Psoas muscle (tissue), 8 donors: ENCODE results near the gene LNX1. TPM values are rescaled to one million over a fixed set of nuclear protein-coding genes. Genes with fewer than 3 reads are reported as not detected.

Source experiments
- ATAC-seq, 4 donors: fragments of 200-7000 bp; cut with Tn5 transposase; one replicate each; pipeline ENCODE4 v1.9.1; 2020; ENCODE audit warnings: moderate library complexity in 3 of 4, mild to moderate bottlenecking in 2 of 4
- DNase-seq, 2 donors: peaks; one replicate each; pipeline ENCODE4 v3.0.0-alpha.2; 2020
- H3K27ac ChIP-seq: fragments of 200-600 bp; one replicate; pipeline ENCODE4 v1.8.0; 2022
- H3K27me3 ChIP-seq, 3 donors: fragments of 200-600 bp in 1 of 3; one replicate each; pipeline versions ENCODE4 v1.6.1 to v1.8.0; 2013 to 2022; ENCODE audit warnings: low read length in 2 of 3, mild to moderate bottlenecking in 2 of 3, moderate library complexity in 1 of 3; ENCODE audit not compliant: insufficient read depth in 3 of 3
- H3K36me3 ChIP-seq, 2 donors: fragments of 200-600 bp in 1 of 2; one replicate each; pipeline versions ENCODE4 v1.6.1 to v1.8.0; 2013 to 2022; ENCODE audit warnings: low read depth in 1 of 2, mild to moderate bottlenecking in 1 of 2, moderate library complexity in 1 of 2; ENCODE audit not compliant: insufficient read depth in 1 of 2
- H3K4me1 ChIP-seq: fragments of 200-600 bp; one replicate; pipeline ENCODE4 v1.8.0; 2022
- H3K4me3 ChIP-seq: fragments of 200-600 bp; one replicate; pipeline ENCODE4 v1.8.0; 2022; ENCODE audit warnings: mild to moderate bottlenecking
- H3K9me3 ChIP-seq: fragments of 200-600 bp; one replicate; pipeline ENCODE4 v1.8.0; 2022
- WGBS, 3 donors: extraction: QIAGEN DNeasy Blood & Tissue Kit; methylation state at CpG; one replicate each; pipeline versions ENCODE4 v1.1.6 to v1.1.7; 2013; 5-methylcytosine and 5-hydroxymethylcytosine counted together
- intact Hi-C, 2 donors: fragments of 100-400 bp; cut with DNase I; formaldehyde crosslinking; loops; one replicate each; pipeline versions ENCODE4 v1.11.0 to v1.14.2; 2022
- polyA plus RNA-seq, 3 donors: library from polyadenylated mRNA; stranded (reverse); fragments of 200-250 nt; gene quantifications; one replicate each; pipeline ENCODE4 v1.2.3, GENCODE V29; 2013
- total RNA-seq, 4 donors: library from RNA; stranded (reverse); fragmentation: NEBNext Ultra II Directional in 2 of 4; extraction: Animal tissue kit (Norgen Biotek cat#: 25700) in 2 of 4; gene quantifications; one replicate each; pipeline versions ENCODE4 v1.2.1 to v1.2.4, GENCODE V29; 2021 to 2023
- TF ChIP-seq, protein P1 (sequence below): fragments of 200-600 bp; IDR thresholded peaks from one replicate; pipeline ENCODE4 v1.8.0; 2022; ENCODE audit warnings: antibody characterized with exemption
- donor health status: healthy with polysubstance abuse.
- donor health status: DM: no; HTN: no; CAD: no; lungs with moderate emphysema.
- donor health status: Bipolar disorder and iron deficiency.
- donor health status: healthy.
- donor health status: DM: yes; HTN: yes; CAD: no.
- donor health status: DM: no; HTN: no; CAD: no.
- donor health status: DM: no; HTN: no; CAD: no.
- donor health status: DM: yes; HTN: yes; CAD: no.

Gene LNX1
- total and polyA plus RNA-seq, 7 donors: 2.1 to 13.9 (median 4.3) TPM

DNA sequence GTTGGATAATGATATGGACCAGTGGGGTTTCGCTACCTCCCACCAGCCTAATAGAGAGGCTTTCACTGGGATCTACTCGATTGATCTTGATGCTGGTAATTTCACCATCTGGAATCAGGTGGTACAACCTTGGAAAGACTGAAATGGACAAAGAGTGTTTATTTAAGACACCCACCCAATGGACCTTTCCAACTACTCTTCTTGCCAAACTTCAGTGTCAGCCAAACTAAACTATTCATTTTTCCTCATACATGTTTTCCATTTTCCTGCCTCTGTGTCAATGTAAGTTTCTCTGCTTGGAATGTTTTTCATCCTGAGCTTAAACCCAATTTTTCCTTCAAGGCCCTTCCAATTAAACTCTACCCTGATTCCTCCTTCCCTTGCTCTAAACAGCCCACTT, 92.6 kb downstream of the LNX1 start:
- ATAC-seq (no peak), DNase-seq (no peak)
- no peaks in the 10 kb centered on the region for H3K9me3 ChIP-seq
- TF ChIP-seq, protein P1, sequence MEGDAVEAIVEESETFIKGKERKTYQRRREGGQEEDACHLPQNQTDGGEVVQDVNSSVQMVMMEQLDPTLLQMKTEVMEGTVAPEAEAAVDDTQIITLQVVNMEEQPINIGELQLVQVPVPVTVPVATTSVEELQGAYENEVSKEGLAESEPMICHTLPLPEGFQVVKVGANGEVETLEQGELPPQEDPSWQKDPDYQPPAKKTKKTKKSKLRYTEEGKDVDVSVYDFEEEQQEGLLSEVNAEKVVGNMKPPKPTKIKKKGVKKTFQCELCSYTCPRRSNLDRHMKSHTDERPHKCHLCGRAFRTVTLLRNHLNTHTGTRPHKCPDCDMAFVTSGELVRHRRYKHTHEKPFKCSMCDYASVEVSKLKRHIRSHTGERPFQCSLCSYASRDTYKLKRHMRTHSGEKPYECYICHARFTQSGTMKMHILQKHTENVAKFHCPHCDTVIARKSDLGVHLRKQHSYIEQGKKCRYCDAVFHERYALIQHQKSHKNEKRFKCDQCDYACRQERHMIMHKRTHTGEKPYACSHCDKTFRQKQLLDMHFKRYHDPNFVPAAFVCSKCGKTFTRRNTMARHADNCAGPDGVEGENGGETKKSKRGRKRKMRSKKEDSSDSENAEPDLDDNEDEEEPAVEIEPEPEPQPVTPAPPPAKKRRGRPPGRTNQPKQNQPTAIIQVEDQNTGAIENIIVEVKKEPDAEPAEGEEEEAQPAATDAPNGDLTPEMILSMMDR: no peak
- H3K4me1 ChIP-seq: no peaks in the 10 kb centered on the region
- peak overlapping the region; percentile 4 for H3K27ac ChIP-seq
- H3K4me3 ChIP-seq: no peak overlapping the region
- 80 to 95% (median 93%) methylated on average over 2 of the region's 2 CpGs for WGBS, 3 donors
- H3K36me3 ChIP-seq: no peaks in the 10 kb centered on the region
- intact Hi-C loops: loop anchor here in 1 of 2 donors (10.0 kb wide), 1 partner anchor 726 kb away; the partner anchor contains the start of gene PDGFRA
- H3K27me3 ChIP-seq: no peaks in the 10 kb centered on the region

DNA sequence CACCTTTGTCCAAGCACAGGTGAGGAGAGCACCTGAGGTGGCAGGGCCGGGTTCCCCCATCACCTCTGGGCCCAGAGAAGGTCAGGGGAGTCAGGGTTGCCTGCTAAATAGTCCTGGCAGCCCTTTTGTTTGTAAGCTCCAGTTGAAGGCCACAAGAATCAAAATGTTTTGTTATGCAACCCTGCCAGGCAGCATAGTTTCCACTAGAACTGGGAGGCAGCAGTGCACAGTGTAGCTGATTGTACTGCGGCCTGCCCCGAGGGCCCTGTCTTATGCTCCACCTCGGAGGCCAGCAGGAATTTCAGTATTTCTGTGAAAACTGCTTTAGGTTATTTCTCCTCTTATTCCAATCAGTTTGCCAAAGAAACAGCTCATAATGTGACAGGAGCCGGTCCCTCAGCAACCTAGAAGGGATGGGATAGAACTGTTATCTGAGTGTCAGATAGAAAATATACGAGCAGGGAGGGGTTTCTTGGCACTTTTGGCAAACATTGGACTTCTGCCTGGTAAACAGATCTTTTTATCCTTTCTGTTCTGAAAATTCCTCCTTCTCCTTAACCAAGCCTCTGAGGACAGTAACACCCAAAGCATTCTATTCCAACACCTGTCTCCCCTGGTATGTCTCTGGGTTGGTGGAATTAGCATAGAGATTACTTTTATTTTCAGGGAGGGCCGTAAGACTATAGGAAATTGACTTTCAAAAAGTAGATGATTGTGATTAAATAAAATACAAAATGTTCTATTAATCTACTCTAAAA, 93.6 kb downstream of the LNX1 start:
- intact Hi-C loops: loop anchor here in 1 of 2 donors (10.0 kb wide), 1 partner anchor 727 kb away; the partner anchor contains the start of gene PDGFRA
- Histone ChIP-seq H3K4me3 (no peak overlapping the region), H3K4me1 (no peaks in the 10 kb centered on the region), H3K27ac (peak overlapping the region; percentile 4), H3K27me3 (no peaks in the 10 kb centered on the region), H3K9me3 (no peaks in the 10 kb centered on the region), H3K36me3 (no peaks in the 10 kb centered on the region)
- peak; percentile 52 to 62 for DNase-seq
- TF ChIP-seq, protein P1: no peak
- peak in 3 of 4 donors; percentile 46 to 74 (median 67) for ATAC-seq
- 44 to 53% (median 48%) methylated on average over 7 of the region's 7 CpGs for WGBS, 3 donors

DNA sequence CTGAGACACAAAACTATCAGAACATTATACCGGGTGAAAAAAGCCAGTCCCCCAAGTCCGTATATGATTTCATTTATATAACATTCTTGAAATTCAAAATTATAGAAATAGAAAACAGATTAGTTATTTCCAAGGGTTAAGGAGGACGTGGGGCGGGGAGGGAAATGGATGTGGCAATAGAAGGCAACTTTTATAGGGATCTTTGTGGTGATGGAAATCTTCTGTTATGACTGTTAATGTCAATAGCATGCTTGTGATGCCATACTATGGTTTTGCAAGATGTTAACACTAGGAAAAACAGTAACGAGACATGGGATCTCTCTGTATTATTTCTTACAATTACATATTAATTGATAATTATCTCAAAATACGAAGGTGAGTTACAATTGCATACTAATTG, 96.4 kb downstream of the LNX1 start:
- 95 to 98% (median 98%) methylated on average over 6 of the region's 6 CpGs for WGBS, 3 donors
- Histone ChIP-seq H3K4me1 (peaks cover 11% of the 10 kb centered on the region), H3K27ac (no peak overlapping the region), H3K4me3 (no peak overlapping the region), H3K27me3 (no peaks in the 10 kb centered on the region), H3K36me3 (no peaks in the 10 kb centered on the region), H3K9me3 (no peaks in the 10 kb centered on the region)
- DNase-seq (no peak), ATAC-seq (no peak)
- intact Hi-C loops: loop anchor here (5.0 to 10.0 kb wide), 2 partner anchors 730 to 737 kb away; partner anchors contain the start of gene PDGFRA (in 1 of the 2)
- TF ChIP-seq, protein P1: no peak

DNA sequence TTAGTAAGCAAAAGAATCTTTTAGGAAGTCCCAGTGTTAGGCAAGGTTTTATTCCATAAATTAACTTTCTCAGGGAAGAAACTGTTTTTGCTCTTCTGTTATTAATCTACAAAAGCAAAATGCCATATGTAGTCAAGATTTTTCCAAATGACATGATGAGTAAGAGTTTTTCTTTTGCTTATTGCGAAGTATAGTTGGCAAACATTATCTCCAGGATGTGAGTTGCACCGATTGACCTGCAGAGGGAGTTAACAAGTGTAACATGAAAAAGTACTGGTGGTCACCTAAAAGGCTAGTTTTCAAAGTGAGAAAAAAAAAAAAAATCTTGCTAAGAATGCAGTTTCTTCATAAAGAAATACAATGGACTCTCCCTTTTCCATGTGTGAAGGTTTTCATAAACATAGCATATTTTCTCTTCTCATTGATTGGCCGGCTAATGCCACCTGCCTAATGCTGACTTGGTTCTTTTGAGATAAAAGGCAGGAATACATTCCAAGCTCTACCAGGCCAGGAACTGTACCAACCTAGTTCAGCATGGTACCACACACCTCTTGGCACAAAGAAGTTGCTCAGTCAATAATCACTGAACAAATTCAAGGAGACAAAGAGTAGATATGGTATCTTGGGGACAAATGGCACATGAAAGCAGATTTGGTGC, 100.2 kb downstream of the LNX1 start:
- TF ChIP-seq, protein P1: peak; percentile 71
- Histone ChIP-seq H3K27me3 (no peaks in the 10 kb centered on the region), H3K27ac (no peak overlapping the region), H3K4me3 (no peak overlapping the region), H3K4me1 (peaks cover 11% of the 10 kb centered on the region), H3K36me3 (no peaks in the 10 kb centered on the region), H3K9me3 (no peaks in the 10 kb centered on the region)
- DNase-seq: no peak
- 33 to 41% (median 34%) methylated on average over 3 of the region's 3 CpGs for WGBS, 3 donors
- intact Hi-C loops: loop anchor here (5.0 to 10.0 kb wide), 2 partner anchors 734 to 741 kb away; partner anchors contain the start of gene PDGFRA (in 1 of the 2)
- peak in 3 of 4 donors; percentile 65 to 85 (median 65) for ATAC-seq
